ENCODE data around the gene MAP1LC3B2.

MAP1LC3B2 gene

GRCh38 chr12:116597886-116598285 is 38.7 kb downstream of the MAP1LC3B2 start:
- DNase-seq: no peak

- DNase-seq: no peak
Observed at GRCh38 chr12:116598311-116599284, 39.4 kb downstream of the MAP1LC3B2 start.

- peak; percentile 39 for DNase-seq
Observed at GRCh38 chr12:116599285-116600136, 40.3 kb downstream of the MAP1LC3B2 start.

GRCh38 chr12:116600959-116601918 is 42.1 kb downstream of the MAP1LC3B2 start:
- DNase-seq: no peak

GRCh38 chr12:116601933-116602810 is 43.0 kb downstream of the MAP1LC3B2 start:
- no peak for DNase-seq

- no peak for DNase-seq
Observed at GRCh38 chr12:116603546-116604177, 44.5 kb downstream of the MAP1LC3B2 start.

GRCh38 chr12:116604178-116604895 is 45.2 kb downstream of the MAP1LC3B2 start:
- DNase-seq: no peak

- no peak for DNase-seq
Observed at GRCh38 chr12:116604951-116605641, 45.9 kb downstream of the MAP1LC3B2 start.

GRCh38 chr12:116606397-116606796 is 47.2 kb downstream of the MAP1LC3B2 start:
- DNase-seq: no peak

- DNase-seq: no peak
Observed at GRCh38 chr12:116607039-116607438, 47.9 kb downstream of the MAP1LC3B2 start.

GRCh38 chr12:116609319-116610114 is 50.3 kb downstream of the MAP1LC3B2 start:
- DNase-seq: no peak

GRCh38 chr12:116610971-116611541 is 51.9 kb downstream of the MAP1LC3B2 start:
- DNase-seq: no peak

- no peak for DNase-seq
Observed at GRCh38 chr12:116612436-116612835, 53.3 kb downstream of the MAP1LC3B2 start.

GRCh38 chr12:116613256-116613655 is 54.1 kb downstream of the MAP1LC3B2 start:
- no peak for DNase-seq

- no peak for DNase-seq
Observed at GRCh38 chr12:116614194-116614915, 55.2 kb downstream of the MAP1LC3B2 start.

GRCh38 chr12:116615141-116615861 is 56.1 kb downstream of the MAP1LC3B2 start:
- DNase-seq: no peak
